Glomerular endothelial cell (primary cell): ENCODE measurements around the gene ERFL. TPM values are rescaled to one million over a fixed set of nuclear protein-coding genes. Genes with fewer than 3 reads are reported as not detected.
A peak's percentile ranks its signal among the peaks of the same experiment; 100 is the strongest.

ENCODE experiments used
- DNase-seq: peaks from one replicate; pipeline ENCODE4 v3.0.0-alpha.2; 2011; ENCODE audit warnings: low read depth, low spot score; ENCODE audit errors: extremely low read depth
- total RNA-seq: library from RNA; depleted of rRNA; stranded (reverse); fragments of >200 nt; gene quantifications from 2 replicates; pipeline ENCODE4 v1.2.3, GENCODE V29; 2015

ERFL gene
- total RNA-seq, 1 donor from 2014 or later: not detected

DNA sequence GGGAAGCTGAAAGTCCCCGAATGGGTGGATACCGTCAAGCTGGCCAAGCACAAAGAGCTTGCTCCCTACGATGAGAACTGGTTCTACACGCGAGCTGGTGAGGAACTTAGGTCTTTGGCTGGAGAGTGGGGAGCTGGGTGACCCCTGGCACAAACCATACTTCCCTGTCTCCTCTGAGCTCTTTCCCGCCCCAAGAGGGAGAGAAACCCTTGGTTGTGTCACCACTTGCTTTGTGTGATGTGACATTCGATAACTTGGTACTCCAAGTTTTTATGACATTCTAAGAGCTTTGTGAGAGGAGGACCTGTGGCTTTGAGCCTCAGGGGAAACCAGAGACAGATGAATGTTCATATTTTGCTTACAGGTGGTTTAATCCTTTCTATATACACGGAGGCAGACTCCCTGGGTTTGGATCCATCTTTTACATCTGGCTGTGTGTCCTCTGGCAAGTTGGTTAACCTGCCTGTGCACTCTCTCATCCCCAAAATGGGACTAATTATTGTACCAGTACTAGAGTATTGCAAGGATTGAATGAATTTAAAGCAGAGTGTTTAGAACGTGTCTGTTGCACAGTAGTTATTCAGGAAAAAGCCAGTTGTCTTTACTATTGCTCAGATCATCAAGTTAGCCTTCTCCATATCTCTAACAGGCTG lies 67.0 kb downstream of the ERFL start:
- no peak for DNase-seq

- no peak for DNase-seq
Measured at GRCh38 chr19:41860419-41861115, 67.7 kb downstream of the ERFL start.

GRCh38 chr19:41859618-41860418 lies 68.4 kb downstream of the ERFL start, which contains the start of gene RPS19:
Gene RPS19, plus strand, starts transcription at chr19:41860255. Its CDS starts 520 bp downstream, at chr19:41860775.
- peak; percentile 92 for DNase-seq

GRCh38 chr19:41859213-41859617 lies 69.0 kb downstream of the ERFL start:
- no peak for DNase-seq

Other genes starting within 250 kb of the ERFL start
- gene CEACAM7, start 240.2 kb downstream of the ERFL start, total RNA-seq: not detected in 2 replicates
- not detected in 2 replicates for gene CEACAM5, start 219.8 kb downstream of the ERFL start, total RNA-seq
- gene CEACAM6, start 172.9 kb downstream of the ERFL start, total RNA-seq: not detected in 2 replicates
- gene CEACAM3, start 131.9 kb downstream of the ERFL start, total RNA-seq: not detected in 2 replicates
- gene LYPD4, start 83.8 kb downstream of the ERFL start, total RNA-seq: not detected in 2 replicates
- gene DMRTC2, start 83.4 kb downstream of the ERFL start, total RNA-seq: not detected in 2 replicates
- 1,545 and 1,877 TPM in 2 replicates for gene RPS19, start 68.2 kb downstream of the ERFL start, total RNA-seq
- 0.47 TPM in 1 of 2 replicates, not detected in the other for gene CD79A, start 51.2 kb downstream of the ERFL start, total RNA-seq
- gene ARHGEF1, start 45.3 kb downstream of the ERFL start, total RNA-seq: 94.4 and 112 TPM in 2 replicates
- 232 and 270 TPM in 2 replicates for gene RABAC1, start 30.9 kb upstream of the ERFL start, total RNA-seq
- 0.06 TPM in 1 of 2 replicates, not detected in the other for gene ATP1A3, start 65.8 kb upstream of the ERFL start, total RNA-seq
- gene GRIK5, start 141.8 kb upstream of the ERFL start, total RNA-seq: 0.23 TPM in 1 of 2 replicates, not detected in the other
- gene ZNF574, start 147.7 kb upstream of the ERFL start, total RNA-seq: 16.2 and 20.4 TPM in 2 replicates
- gene POU2F2, start 204.0 kb upstream of the ERFL start, total RNA-seq: 7.4 and 10.7 TPM in 2 replicates